OCI-LY1 (cell line): ENCODE data around the gene EFCAB10.
"Not testable (repeated sequence)": the region's sequence is repeated elsewhere in the genome, so short reads cannot be mapped to it uniquely, and the experiment has no call there.

ENCODE experiments used
- EZH2 ChIP-seq: fragments of 200-600 bp; sonication (generic), shearing (Covaris generic); IDR thresholded peaks from 2 replicates; pipeline ENCODE4 v1.8.0; 2017; ENCODE audit warnings: borderline replicate concordance, mixed run types, mild to moderate bottlenecking, antibody characterized with exemption, low read length, moderate library complexity, mixed read lengths
- TF ChIP-seq, protein P1 (sequence below): fragments of 200-600 bp; sonication (generic), shearing (Covaris generic); IDR thresholded peaks from 2 replicates; pipeline ENCODE4 v1.5.1; 2017; ENCODE audit warnings: mild to moderate bottlenecking, antibody characterized with exemption, low read length, moderate library complexity, mixed read lengths

DNA sequence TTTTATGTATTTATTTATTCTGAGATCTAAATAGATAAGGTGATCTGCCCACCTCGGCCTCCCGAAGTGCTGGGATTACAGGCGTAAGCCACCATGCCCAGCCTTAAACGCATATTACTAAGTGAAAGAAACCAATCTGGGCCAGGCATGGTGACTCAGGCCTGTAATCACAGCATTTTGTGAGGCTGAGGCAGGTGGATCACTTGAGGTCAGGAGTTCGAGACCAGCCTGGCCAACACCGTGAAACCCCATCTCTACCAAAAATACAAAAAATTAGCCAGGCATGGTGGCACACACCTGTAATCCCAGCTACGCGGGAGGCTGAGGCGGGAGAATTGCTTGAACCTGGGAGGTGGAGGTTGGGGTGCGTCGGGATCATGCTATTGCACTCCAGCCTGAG is 56.9 kb downstream of the EFCAB10 start:
- not testable (repeated sequence) for TF ChIP-seq EZH2
- TF ChIP-seq, protein P1, sequence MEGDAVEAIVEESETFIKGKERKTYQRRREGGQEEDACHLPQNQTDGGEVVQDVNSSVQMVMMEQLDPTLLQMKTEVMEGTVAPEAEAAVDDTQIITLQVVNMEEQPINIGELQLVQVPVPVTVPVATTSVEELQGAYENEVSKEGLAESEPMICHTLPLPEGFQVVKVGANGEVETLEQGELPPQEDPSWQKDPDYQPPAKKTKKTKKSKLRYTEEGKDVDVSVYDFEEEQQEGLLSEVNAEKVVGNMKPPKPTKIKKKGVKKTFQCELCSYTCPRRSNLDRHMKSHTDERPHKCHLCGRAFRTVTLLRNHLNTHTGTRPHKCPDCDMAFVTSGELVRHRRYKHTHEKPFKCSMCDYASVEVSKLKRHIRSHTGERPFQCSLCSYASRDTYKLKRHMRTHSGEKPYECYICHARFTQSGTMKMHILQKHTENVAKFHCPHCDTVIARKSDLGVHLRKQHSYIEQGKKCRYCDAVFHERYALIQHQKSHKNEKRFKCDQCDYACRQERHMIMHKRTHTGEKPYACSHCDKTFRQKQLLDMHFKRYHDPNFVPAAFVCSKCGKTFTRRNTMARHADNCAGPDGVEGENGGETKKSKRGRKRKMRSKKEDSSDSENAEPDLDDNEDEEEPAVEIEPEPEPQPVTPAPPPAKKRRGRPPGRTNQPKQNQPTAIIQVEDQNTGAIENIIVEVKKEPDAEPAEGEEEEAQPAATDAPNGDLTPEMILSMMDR = not testable (repeated sequence)
